A549 (cell line): ENCODE measurements around the gene BZW2. TPM values are rescaled to one million over a fixed set of nuclear protein-coding genes. Genes with fewer than 3 reads are reported as not detected.

ENCODE experiments used
- BCL3 ChIP-seq: fragments of >200 bp; sonication (Bioruptor Twin); formaldehyde crosslinking; IDR thresholded peaks from 3 replicates; pipeline ENCODE4 v1.6.1; 2016
- BHLHE40 ChIP-seq: IDR thresholded peaks from 2 replicates; pipeline ENCODE4 v1.6.1; 2012; ENCODE audit warnings: low read depth, low read length, inconsistent platforms
- CBX8 ChIP-seq: fragments of 200-600 bp; sonication (generic); IDR thresholded peaks from 2 replicates; pipeline ENCODE4 v1.6.1; 2016
- CEBPB ChIP-seq, 2 experiments: fragments of >200 bp in 1 of 2; sonication (Bioruptor Twin) in 1 of 2; formaldehyde crosslinking in 1 of 2; IDR thresholded peaks; 2 replicates each; pipeline ENCODE4 v1.6.1; 2012 to 2016
- CHD2 ChIP-seq: fragments of 150-350 bp; IDR thresholded peaks from 2 replicates; pipeline ENCODE4 v1.6.1; 2014; ENCODE audit warnings: low read length; ENCODE audit not compliant: partially characterized antibody
- CHD4 ChIP-seq: fragments of 200-600 bp; sonication (generic); IDR thresholded peaks from 2 replicates; pipeline ENCODE4 v1.6.1; 2016; ENCODE audit warnings: antibody characterized with exemption, mild to moderate bottlenecking, borderline replicate concordance
- CTCF ChIP-seq: fragments of >200 bp; sonication (Bioruptor Twin); formaldehyde crosslinking; IDR thresholded peaks from 3 replicates; pipeline ENCODE4 v1.5.1; 2016
- E2F6 ChIP-seq: IDR thresholded peaks from 2 replicates; pipeline ENCODE4 v1.6.1; 2012; ENCODE audit warnings: low read depth, borderline replicate concordance
- EHMT2 ChIP-seq: fragments of 200-600 bp; sonication (generic); IDR thresholded peaks from 2 replicates; pipeline ENCODE4 v1.6.1; 2016; ENCODE audit warnings: antibody characterized with exemption, low read depth, mild to moderate bottlenecking, moderate library complexity
- EP300 ChIP-seq, 2 experiments: fragments of >200 bp; sonication (Bioruptor Twin); formaldehyde crosslinking; IDR thresholded peaks; 2 replicates in 1 of 2; 3 replicates in 1 of 2; pipeline ENCODE4 v1.6.1; 2016 to 2017
- ESRRA ChIP-seq: fragments of 150-350 bp; IDR thresholded peaks from 2 replicates; pipeline ENCODE4 v1.6.1; 2014; ENCODE audit warnings: mild to moderate bottlenecking, low read length, borderline replicate concordance
- FOSB ChIP-seq: fragments of 250-450 bp; sonication (Bioruptor Pico); IDR thresholded peaks from 2 replicates; pipeline ENCODE4 v1.5.0; 2020; ENCODE audit warnings: mild to moderate bottlenecking, moderate library complexity
- FOSL2 ChIP-seq, 2 experiments: fragments of 450-650 bp in 1 of 2; fragments of >200 bp in 1 of 2; sonication (Bioruptor Twin) in 1 of 2; formaldehyde crosslinking; IDR thresholded peaks; 2 replicates each; pipeline versions ENCODE4 v1.5.0 to v1.6.1; 2016 to 2020; ENCODE audit warnings: mild to moderate bottlenecking in 1 of 2, moderate library complexity in 1 of 2
- FOXS1 ChIP-seq: fragments of 250-450 bp; sonication (Bioruptor Pico); IDR thresholded peaks from 2 replicates; pipeline ENCODE4 v1.5.0; 2020; ENCODE audit warnings: mild to moderate bottlenecking, moderate library complexity
- GATA3 ChIP-seq: IDR thresholded peaks from 2 replicates; pipeline ENCODE4 v1.6.1; 2012; ENCODE audit warnings: borderline replicate concordance
- HES2 ChIP-seq: fragments of >200 bp; sonication (Bioruptor Twin); formaldehyde crosslinking; IDR thresholded peaks from 2 replicates; pipeline ENCODE4 v1.6.1; 2016
- HMGXB4 ChIP-seq: fragments of 250-450 bp; sonication (Bioruptor Pico); IDR thresholded peaks from 2 replicates; pipeline ENCODE4 v1.5.0; 2021; ENCODE audit warnings: mild to moderate bottlenecking, moderate library complexity, borderline replicate concordance
- HOXA7 ChIP-seq: fragments of 250-450 bp; sonication (Bioruptor Pico); IDR thresholded peaks from 2 replicates; pipeline ENCODE4 v1.5.0; 2020; ENCODE audit warnings: mild to moderate bottlenecking, moderate library complexity
- HOXB13 ChIP-seq: fragments of 250-450 bp; sonication (Bioruptor Pico); IDR thresholded peaks from 2 replicates; pipeline ENCODE4 v1.5.0; 2020; ENCODE audit warnings: low read depth, mild to moderate bottlenecking, moderate library complexity
- HOXB5 ChIP-seq: fragments of 250-450 bp; sonication (Bioruptor Pico); IDR thresholded peaks from 2 replicates; pipeline ENCODE4 v1.5.0; 2020; ENCODE audit warnings: mild to moderate bottlenecking, moderate library complexity
- JUN ChIP-seq, 2 experiments: fragments of >200 bp; sonication (Bioruptor Twin); formaldehyde crosslinking; IDR thresholded peaks; 2 replicates in 1 of 2; 3 replicates in 1 of 2; pipeline ENCODE4 v1.6.1; 2016 to 2017
- JUNB ChIP-seq: fragments of >200 bp; sonication (Bioruptor Twin); formaldehyde crosslinking; IDR thresholded peaks from 2 replicates; pipeline ENCODE4 v1.6.1; 2016
- MAZ ChIP-seq: fragments of 150-350 bp; IDR thresholded peaks from 2 replicates; pipeline ENCODE4 v1.6.1; 2014; ENCODE audit warnings: antibody characterized with exemption, low read depth, low read length, borderline replicate concordance
- MYC ChIP-seq: IDR thresholded peaks from 2 replicates; pipeline ENCODE4 v1.6.1; 2012; ENCODE audit warnings: mild to moderate bottlenecking, inconsistent platforms, low read length, improper control_type of control experiment, borderline replicate concordance
- NPAS2 ChIP-seq: fragments of 250-450 bp; sonication (Bioruptor Pico); IDR thresholded peaks from 2 replicates; pipeline ENCODE4 v1.8.0; 2022; ENCODE audit warnings: mild to moderate bottlenecking, moderate library complexity, borderline replicate concordance
- PBX3 ChIP-seq: IDR thresholded peaks from 2 replicates; pipeline ENCODE4 v1.6.1; 2012
- PHF8 ChIP-seq: fragments of 200-600 bp; sonication (generic); IDR thresholded peaks from 2 replicates; pipeline ENCODE4 v1.6.1; 2016; ENCODE audit warnings: low read depth, mild to moderate bottlenecking, antibody characterized with exemption, moderate library complexity, borderline replicate concordance
- POLR2A ChIP-seq: IDR thresholded peaks from 2 replicates; pipeline ENCODE4 v1.6.1; 2012; ENCODE audit warnings: mild to moderate bottlenecking, low read length
- RAD21 ChIP-seq, 2 experiments: fragments of >200 bp in 1 of 2; sonication (Bioruptor Twin) in 1 of 2; formaldehyde crosslinking in 1 of 2; IDR thresholded peaks in 1 of 2; conservative IDR thresholded peaks in 1 of 2; 2 replicates in 1 of 2; 3 replicates in 1 of 2; pipeline ENCODE4 v1.6.1; 2012 to 2018; ENCODE audit warnings: inconsistent platforms in 1 of 2
- RFX5 ChIP-seq: fragments of 450-650 bp; IDR thresholded peaks from 2 replicates; pipeline ENCODE4 v1.7.1; 2014; ENCODE audit warnings: antibody characterized with exemption, mild to moderate bottlenecking, moderate library complexity
- RNF2 ChIP-seq: fragments of 200-600 bp; sonication (generic); IDR thresholded peaks from 2 replicates; pipeline ENCODE4 v1.6.1; 2016; ENCODE audit warnings: low read depth, mild to moderate bottlenecking, antibody characterized with exemption, moderate library complexity, borderline replicate concordance
- SMC3 ChIP-seq: fragments of >200 bp; sonication (Bioruptor Twin); formaldehyde crosslinking; IDR thresholded peaks from 3 replicates; pipeline ENCODE4 v1.6.1; 2018; ENCODE audit warnings: inconsistent platforms
- SREBF2 ChIP-seq: fragments of 450-650 bp; IDR thresholded peaks from 2 replicates; pipeline ENCODE4 v1.6.1; 2014; ENCODE audit warnings: mild to moderate bottlenecking, moderate library complexity
- TFCP2L1 ChIP-seq: fragments of 250-450 bp; sonication (Bioruptor Pico); IDR thresholded peaks from 2 replicates; pipeline ENCODE4 v1.5.0; 2021; ENCODE audit warnings: mild to moderate bottlenecking
- TP53 ChIP-seq: fragments of 250-450 bp; sonication (Bioruptor Pico); IDR thresholded peaks from 2 replicates; pipeline ENCODE4 v1.5.0; 2021; ENCODE audit warnings: mild to moderate bottlenecking, moderate library complexity
- ZNF302 ChIP-seq: fragments of 250-450 bp; sonication (Bioruptor Pico); IDR thresholded peaks from 2 replicates; pipeline ENCODE4 v1.9.0; 2021; ENCODE audit warnings: inconsistent platforms, mild to moderate bottlenecking, moderate library complexity
- ZSCAN20 ChIP-seq: fragments of 250-450 bp; sonication (Bioruptor Pico); IDR thresholded peaks from 2 replicates; pipeline ENCODE4 v1.8.0; 2022; ENCODE audit warnings: mild to moderate bottlenecking, moderate library complexity
- polyA plus RNA-seq, 4 experiments: library from polyadenylated mRNA; depleted of rRNA in 3 of 4; stranded (reverse); fragments of >200 nt; fragmentation: RNase III in 1 of 4; extraction: RNeasy Plus Mini Kit Qiagen cat#74134 plus additional on column Dnase treatment in 1 of 4; gene quantifications; 2 replicates in 3 of 4; 3 replicates in 1 of 4; pipeline ENCODE4 v1.2.3, GENCODE V29; 2011 to 2017

Gene BZW2
- polyA plus RNA-seq, 2 of the 4 experiments (the other 2 are of a cell fraction) = 72.4 to 101 TPM

- TF ChIP-seq ESRRA (no peak), NPAS2 (CRISPR knock-in tag) (no peak), RNF2 (no peak), FOSL2 (IDR thresholded peaks at IDR 0.05) (peak; percentile 76), FOSL2 (CRISPR knock-in tag; IDR thresholded peaks at IDR 0.05) (peak; percentile 94), MAZ (no peak), CHD4 (no peak), EP300 (IDR thresholded peaks at IDR 0.05) (no peak; a peak in 1 of 5 replicates), CEBPB (IDR thresholded peaks at IDR 0.05) (peak; percentile 97 to 100), POLR2A (no peak), PBX3 (no peak), EHMT2 (no peak), FOSB (CRISPR knock-in tag) (peak; percentile 87), GATA3 (peak; percentile 92), PHF8 (no peak), FOXS1 (CRISPR knock-in tag) (peak; percentile 77; the same call in 1 of the 2 replicates), MYC (no peak), CHD2 (peak; percentile 21), SMC3 (0 out of 3 replicates have a peak, but pooled peaks have one; percentile 37), CTCF (no peak), JUNB (peak; percentile 82), JUN (IDR thresholded peaks at IDR 0.05) (peak; percentile 73 to 90), TFCP2L1 (CRISPR knock-in tag) (peak; percentile 89), ZNF302 (peak; percentile 96), HOXA7 (peak; percentile 89; the same call in 1 of the 2 replicates), HES2 (peak; percentile 64; the same call in 1 of the 2 replicates), RAD21 (conservative IDR thresholded peaks at IDR 0.05 in 1 of 2, IDR thresholded peaks at IDR 0.05 in 1 of 2) (peak; percentile 26; a peak in 3 of 5 replicates), TP53 (CRISPR knock-in tag) (peak; percentile 96), RFX5 (no peak), CBX8 (no peak), HOXB13 (peak; percentile 99), BHLHE40 (no peak), SREBF2 (no peak), E2F6 (no peak), BCL3 (no peak), ZSCAN20 (peak; percentile 97), HMGXB4 (peak; percentile 98), HOXB5 (CRISPR knock-in tag) (peak; percentile 95)
Observed at GRCh38 chr7:16668049-16668858, 22.3 kb downstream of the BZW2 start (continued).
